ENCODE data around the gene ZHX3.

DNA sequence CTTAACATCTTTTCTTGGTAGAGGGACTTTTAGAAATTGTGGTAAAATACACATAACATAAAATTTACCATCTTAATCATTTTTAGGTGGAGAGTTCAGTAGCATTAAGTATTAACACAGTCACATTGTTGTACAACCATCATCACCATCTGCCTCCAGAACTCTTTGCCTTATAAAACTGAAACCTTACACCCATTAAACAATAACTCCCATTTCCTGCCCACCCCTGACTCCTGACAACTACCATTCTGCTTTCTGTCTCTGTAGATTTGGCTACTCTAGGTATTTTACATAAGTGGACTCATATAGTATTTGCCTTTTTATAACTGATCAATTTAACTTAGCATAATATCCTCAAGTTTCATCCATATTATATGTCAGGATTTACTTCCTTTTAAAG, 88.7 kb downstream of the ZHX3 start:
- TF ChIP-seq, protein P1, sequence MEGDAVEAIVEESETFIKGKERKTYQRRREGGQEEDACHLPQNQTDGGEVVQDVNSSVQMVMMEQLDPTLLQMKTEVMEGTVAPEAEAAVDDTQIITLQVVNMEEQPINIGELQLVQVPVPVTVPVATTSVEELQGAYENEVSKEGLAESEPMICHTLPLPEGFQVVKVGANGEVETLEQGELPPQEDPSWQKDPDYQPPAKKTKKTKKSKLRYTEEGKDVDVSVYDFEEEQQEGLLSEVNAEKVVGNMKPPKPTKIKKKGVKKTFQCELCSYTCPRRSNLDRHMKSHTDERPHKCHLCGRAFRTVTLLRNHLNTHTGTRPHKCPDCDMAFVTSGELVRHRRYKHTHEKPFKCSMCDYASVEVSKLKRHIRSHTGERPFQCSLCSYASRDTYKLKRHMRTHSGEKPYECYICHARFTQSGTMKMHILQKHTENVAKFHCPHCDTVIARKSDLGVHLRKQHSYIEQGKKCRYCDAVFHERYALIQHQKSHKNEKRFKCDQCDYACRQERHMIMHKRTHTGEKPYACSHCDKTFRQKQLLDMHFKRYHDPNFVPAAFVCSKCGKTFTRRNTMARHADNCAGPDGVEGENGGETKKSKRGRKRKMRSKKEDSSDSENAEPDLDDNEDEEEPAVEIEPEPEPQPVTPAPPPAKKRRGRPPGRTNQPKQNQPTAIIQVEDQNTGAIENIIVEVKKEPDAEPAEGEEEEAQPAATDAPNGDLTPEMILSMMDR (IDR thresholded peaks at IDR 0.05; ENCODE audit: low read depth, low read length, missing input control) = no peak
- TF ChIP-seq, protein P2, sequence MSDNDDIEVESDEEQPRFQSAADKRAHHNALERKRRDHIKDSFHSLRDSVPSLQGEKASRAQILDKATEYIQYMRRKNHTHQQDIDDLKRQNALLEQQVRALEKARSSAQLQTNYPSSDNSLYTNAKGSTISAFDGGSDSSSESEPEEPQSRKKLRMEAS (IDR thresholded peaks at IDR 0.05) = no peak

Measured in liver (tissue), 2 donors.